HG03196 (cell line): ENCODE data around the gene ZFX.

Experiments used
- ATAC-seq: cut with Tn5 transposase; IDR thresholded peaks from one replicate; pipeline ENCODE4 v1.9.1; 2021; ENCODE audit not compliant: unreplicated experiment

Gene ZFX

DNA sequence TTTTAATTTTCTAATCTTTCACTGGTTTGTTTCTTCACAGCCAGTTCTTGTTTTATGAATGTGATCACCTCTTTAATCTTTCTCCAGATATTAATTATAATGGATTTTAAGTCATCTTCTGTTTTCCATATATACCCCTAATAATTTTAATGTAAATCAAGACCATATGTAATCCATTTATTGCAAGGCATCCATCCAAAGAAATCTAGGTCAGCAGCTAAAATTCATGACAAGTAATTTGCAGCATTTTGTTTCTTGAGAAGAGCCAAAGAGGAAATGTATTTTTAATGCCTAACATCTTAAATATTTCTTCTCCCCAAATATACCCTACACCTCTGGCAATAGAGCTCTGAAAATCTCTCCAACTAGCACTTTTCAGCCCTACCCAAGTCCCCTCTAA lies 83.3 kb downstream of the ZFX start:
- ATAC-seq, result no peak

DNA sequence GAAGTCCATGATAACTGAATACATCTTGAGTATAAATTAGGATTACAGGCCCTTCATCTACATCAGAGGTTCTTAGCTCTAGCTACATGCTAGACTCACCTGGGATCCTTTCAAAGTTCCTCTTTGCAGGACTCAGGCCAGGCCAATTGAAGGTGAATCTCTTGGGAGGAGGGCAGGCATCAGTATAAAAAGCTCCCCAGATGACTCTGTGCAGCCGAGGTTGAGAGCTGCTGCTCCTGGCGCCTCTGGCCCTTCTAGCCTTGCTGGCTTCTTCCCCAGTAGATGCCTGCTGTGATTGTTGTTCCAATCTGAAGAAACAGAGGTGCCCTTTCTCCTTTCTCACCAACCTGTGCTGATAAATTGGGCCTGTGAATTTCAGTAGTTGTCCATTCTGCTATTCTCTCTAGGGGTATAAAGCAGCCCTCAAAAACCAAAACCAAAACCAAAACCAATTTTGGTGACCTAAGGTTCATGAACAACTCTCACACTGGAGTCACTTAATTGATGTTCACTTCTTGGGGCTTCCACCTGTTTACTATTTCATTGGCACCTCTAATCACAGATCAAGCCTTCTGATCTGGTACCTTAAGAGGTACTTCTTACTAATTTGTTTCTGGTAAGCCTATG lies 85.7 kb downstream of the ZFX start:
- ATAC-seq, result peak; percentile 53

DNA sequence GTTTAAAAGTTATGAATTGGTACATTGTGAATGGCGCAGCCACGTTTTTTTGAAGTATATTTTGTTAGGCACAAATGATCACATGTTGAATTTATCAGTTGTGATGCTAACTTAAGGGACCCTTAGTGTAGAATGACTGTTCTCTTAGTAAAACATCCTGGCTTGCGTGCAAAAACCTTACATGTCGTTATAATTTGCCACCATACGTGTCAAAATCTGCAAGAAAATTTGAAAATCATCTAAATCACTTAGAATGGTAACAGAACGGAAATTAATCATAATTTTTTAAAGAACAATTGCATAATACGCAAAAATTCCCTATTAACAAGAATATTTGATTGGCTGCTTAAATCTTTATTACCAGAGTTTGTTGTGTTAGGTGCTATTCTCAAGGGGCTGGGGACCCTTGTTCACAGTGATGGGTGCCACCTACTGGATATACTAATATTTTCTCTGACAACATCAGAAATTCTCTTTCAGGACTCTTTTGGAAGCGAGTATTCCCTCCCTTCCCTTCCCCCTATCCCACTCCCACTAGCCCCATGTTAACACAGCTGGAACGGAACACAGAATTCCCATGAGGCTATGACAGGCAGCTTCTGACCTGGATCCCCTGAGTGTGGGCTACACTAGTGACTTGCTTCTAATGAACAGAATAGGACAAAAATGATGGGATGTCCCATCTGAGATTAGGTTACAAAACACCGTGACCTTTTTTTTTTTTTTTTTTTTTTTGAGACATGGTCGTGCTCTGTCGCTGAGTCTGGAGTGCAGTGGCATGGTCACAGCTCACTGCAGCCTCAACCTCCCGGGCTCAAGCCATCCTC lies 92.5 kb downstream of the ZFX start:
- no peak for ATAC-seq

DNA sequence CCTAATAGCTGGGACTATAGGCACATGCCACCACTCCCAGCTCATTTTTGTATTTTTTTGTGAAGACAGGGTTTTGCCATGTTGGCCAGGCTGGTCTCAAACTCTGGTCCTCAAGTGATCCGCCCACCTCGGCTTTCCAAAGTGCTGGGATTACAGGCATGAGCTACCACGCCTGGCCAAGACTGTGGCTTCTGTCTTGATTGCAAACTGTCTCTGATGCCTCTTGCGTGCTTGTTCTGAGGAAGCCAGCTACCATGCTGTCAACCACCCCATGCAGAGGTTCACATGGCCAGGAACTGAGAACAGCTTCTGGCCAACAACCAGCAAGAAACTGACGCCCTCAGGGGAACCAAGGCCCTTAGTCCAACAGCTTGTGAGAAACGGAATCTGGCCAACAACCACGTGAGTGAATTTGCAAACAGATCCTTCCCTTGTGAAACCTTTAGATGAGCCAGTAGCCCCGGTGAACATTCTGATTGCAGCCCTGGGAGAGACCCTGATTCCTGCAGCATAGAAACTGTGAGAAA lies 93.2 kb downstream of the ZFX start:
- ATAC-seq, result peak; percentile 80

DNA sequence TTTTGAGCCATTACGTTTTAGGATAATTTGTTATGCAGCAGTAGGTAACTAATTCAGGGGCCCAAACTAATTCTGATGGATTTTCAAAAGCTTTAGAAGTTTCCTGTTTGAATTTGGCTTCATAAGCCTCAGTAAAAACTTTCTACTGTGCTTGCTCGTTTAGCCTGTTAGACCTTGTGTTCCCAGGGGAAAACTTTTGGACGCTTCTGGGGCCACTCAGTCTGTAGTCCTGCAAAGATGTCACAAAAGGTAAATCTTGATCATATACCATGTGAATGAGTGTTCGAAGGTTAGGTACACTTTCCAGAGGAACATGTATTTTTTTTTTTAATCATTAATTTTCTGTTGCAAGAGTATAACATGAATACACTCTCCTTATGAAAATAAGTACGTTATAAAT lies 93.7 kb downstream of the ZFX start:
- peak; percentile 39 for ATAC-seq

DNA sequence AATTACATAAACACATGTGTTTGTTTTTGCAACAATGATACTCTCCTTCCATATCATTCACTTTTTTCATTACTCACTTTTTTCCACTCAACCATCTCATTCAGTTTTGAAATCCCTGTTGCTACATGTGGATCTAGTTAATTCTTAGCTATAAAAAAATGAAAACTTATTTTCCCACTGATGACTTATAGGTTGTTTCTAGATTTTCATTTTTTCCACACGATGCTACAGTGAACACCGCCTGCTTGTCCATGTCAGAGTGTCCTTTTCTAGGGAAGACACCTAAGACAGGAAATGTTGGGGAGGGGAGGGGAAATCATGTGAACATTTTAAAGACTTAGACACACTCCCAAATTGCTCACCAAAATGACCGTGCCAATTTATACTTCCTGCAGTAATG lies 94.2 kb downstream of the ZFX start:
- ATAC-seq, result no peak

DNA sequence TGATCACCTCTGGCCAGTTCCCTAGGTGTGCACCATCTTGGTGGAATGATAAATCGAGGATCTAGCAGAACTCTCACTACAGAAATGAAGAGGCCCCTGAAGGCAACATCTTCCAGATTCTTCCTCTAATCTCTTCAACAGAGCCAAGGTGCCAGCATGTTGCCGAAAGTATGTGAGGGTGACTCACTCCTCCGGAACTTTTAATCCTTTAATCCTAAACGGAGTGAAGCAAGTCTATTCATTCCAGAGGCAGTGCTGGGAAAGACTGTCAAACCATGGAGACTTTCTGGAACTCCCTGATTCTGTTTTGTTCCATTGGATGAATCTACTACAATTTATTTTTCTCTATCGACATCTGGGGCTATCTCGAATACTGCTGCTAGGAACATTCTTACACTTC lies 95.7 kb downstream of the ZFX start:
- ATAC-seq, result no peak

DNA sequence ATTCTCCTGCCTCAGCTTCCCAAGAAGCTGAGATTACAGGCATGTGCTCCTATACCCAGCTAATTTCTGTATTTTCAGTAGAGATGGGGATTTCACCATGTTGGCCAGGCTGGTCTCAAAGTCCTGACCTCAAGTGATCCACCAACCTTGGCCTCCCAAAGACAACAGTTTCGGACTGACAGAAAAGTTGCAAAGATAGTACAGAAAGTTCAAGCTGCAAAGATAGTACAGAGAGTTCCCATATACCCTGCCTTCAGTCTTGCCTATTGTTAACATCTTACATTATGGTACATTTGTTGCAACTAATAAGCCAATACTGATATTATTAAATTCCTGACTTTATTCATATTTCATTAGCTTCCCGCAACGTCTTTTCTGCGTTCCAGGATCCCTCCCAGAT lies 98.5 kb downstream of the ZFX start:
- no peak for ATAC-seq

DNA sequence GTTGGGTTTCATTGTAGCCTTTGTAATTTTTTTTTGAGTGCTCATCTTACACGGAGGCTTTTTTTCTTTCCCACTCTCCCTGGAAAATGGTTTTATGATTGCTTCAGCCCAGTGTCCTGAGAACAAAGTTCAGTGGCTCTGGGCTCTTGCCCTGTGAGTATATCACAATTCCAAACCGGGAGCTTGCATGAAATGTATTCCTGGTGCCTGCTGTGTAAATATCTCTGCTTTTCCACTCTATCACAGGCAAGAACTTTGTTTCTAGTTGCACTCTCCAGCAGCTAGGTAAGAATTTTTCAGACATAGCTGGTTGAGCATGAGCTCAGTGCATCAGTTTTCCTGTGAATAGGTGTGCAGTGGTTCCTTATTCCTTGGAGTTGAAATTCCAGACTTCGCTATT lies 103.5 kb downstream of the ZFX start:
- ATAC-seq, result no peak

DNA sequence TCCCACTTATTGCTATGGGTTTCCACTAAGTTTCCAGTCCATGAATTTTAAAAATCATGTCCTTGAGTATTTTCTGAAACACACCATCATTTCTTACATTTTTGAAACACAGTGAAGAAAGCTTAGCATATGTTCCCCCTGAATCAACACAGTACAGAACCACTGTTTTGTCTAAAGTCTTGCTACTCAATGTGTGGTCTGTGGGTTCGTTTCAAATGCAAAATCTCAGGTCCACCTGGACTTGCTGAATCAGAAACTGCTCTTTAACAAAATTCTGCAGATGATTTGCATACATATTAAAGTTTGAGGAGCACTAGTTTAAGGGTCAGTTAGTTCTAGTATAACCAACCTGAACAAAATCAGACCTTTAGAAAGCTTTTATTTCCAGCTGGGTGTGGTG lies 103.9 kb downstream of the ZFX start:
- no peak for ATAC-seq

DNA sequence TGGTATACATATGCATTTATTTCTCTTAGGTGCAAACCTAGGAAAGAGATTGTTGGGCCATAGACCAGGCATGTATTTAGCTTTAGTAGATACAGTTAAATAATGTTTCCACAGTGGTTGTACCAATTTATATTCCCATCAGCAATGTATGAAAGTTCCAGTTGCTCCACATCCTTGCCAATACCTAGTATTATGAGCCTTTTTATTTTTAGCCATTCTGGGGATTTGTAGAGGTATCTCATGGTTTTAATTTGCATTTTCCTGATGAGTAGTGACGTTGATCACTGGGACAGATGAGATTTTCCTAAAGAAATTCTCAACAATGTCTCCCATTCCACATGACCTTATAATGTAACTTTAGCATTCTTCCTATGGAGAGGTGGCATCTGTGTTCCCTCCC lies 107.5 kb downstream of the ZFX start:
- ATAC-seq, result no peak

DNA sequence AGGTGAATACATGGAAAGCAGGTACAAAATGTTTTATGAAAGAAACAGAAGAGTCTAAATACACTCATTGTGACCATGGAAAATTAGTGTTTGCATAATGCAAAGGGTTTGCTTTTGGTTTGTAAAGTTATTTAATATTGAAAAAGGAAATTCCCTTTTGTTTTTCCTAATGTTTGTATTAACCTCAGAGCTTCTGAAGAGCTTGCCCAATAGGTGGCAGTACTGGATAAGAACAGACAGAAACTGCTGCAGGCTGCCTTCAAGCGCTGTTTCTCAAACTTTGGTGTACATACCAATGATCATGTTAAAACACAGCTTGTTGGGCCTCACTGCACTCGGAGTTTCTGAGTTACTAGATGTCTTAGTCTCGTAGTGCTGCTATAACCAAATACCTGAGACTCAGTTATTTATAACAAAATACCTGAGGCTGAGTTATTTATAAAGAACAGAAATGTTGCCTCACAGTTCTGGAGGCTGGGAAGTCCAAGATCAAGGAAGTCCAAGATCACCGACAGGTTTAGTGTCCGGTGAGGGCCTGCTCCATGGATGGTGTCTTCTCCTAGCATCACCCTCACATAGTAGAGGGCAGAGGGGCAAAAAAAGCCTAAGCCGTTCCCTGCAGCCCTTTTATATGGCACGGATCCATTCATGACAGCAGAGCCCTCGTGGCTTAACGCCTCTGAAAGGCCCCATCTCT lies 110.2 kb downstream of the ZFX start:
- no peak for ATAC-seq

DNA sequence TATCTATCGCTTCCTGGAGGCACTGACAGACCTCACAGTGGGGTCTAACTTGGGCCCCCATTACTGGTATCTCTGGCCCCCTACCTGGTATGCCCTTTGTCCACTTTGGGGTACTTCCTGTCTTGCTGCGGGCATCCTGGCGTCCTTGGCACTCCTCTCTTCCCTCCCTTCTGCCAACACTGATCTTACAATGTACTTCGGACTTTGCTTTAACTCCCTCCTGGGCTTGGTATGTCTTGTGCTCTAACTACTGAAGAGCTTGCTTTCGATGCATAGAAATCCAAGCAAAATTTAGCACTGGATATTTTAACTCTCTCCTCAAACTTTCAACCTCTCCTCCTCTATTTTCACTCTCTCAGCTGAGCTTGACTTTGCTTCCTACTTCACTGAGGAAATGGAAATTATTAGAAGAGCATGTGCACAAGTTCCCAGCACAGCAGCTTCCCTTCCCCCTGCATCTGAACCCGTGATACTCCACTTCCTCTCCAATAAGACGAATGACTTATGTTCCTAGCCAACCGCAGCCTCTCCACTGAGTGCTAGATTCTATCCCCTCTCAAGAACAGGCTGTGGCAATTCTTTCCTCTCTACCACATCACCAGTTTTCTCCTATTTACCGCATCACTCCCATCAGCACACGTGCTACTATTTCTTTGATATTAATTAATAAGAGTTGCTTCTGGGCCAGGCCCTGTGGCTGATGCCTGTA lies 111.5 kb downstream of the ZFX start:
- ATAC-seq, result no peak

DNA sequence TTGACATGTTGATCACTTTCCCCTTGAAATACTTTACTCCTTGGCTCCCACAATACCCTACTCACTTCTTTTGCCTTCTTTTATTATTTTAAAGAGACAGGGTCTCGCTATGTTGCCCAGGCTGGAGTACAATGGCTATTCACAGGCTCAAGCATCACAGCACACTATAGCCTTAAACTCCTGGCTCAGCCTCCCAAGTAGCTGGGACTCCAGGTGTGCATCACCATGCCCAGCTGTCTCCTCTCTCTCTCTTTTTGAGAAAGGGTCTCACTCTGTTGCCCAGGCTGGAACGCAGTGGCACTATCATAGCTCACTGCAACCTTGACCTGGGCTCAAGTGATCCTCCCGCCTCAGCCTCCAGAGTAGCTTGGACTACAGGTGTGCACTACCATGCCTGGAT lies 112.8 kb downstream of the ZFX start:
- ATAC-seq, result no peak

DNA sequence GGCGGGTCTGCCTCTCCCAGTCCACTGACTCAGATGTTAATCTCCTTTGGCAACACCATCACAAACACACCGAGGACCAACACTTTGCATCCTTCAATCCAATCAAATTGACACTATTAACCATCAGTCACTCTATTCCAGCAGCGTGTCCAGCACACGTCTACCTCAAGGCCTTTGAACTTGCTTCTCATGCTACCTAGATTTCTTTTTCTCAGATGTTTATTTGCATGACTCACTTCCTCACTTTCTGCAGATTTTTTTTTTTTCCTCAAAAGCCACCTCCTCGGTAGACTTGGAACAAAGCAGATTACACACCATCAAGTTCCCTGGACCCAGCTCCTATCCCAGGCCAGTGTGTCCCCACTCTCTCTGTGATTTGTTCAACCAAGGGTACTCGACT lies 114.9 kb downstream of the ZFX start:
- no peak for ATAC-seq
